Mucosa of descending colon (tissue), 3 donors: ENCODE results near the gene ACAP2. TPM values are rescaled to one million over a fixed set of nuclear protein-coding genes. Genes with fewer than 3 reads are reported as not detected.
"Not testable (repeated sequence)": the region's sequence is repeated elsewhere in the genome, so short reads cannot be mapped to it uniquely, and the experiment has no call there.

ENCODE experiments used
- ATAC-seq: fragments of 200-7000 bp; cut with Tn5 transposase; one replicate; pipeline ENCODE4 v1.9.1; 2020; ENCODE audit warnings: mild to moderate bottlenecking, moderate library complexity
- DNase-seq, 3 donors: peaks; one replicate each; pipeline ENCODE4 v3.0.0-alpha.2; 2020
- H3K36me3 ChIP-seq: fragments of 200-600 bp; one replicate; pipeline ENCODE4 v1.8.0; 2021; ENCODE audit warnings: low read depth, mild to moderate bottlenecking
- H3K4me1 ChIP-seq: fragments of 200-600 bp; one replicate; pipeline ENCODE4 v1.8.0; 2021; ENCODE audit warnings: low read depth, mild to moderate bottlenecking
- H3K4me3 ChIP-seq: fragments of 200-600 bp; one replicate; pipeline ENCODE4 v1.8.0; 2021; ENCODE audit warnings: mild to moderate bottlenecking
- H3K9me3 ChIP-seq: fragments of 200-600 bp; one replicate; pipeline ENCODE4 v1.8.0; 2021; ENCODE audit warnings: mild to moderate bottlenecking
- CTCF ChIP-seq: fragments of 200-600 bp; IDR thresholded peaks from one replicate; pipeline ENCODE4 v1.8.0; 2022; ENCODE audit warnings: antibody characterized with exemption, mild to moderate bottlenecking
- intact Hi-C, 2 donors: fragments of 100-400 bp; cut with DNase I in 1 of 2; cut with micrococcal nuclease in 1 of 2; formaldehyde crosslinking; loops; one replicate each; pipeline versions ENCODE4 v1.11.0 to v1.11.1; 2022; cut with DNase I, micrococcal nuclease
- total RNA-seq, 3 donors: library from RNA; stranded (reverse); fragmentation: NEBNext Ultra II Directional in 2 of 3; extraction: Animal tissue kit (Norgen Biotek cat#: 25700) in 2 of 3; gene quantifications; one replicate each; pipeline versions ENCODE4 v1.2.1 to v1.2.4, GENCODE V29; 2021 to 2023
- donor health status: DM: no; HTN: no; CAD: no; lungs with moderate emphysema.
- donor health status: DM: no; HTN: no; CAD: no.
- donor health status: DM: no; HTN: yes; CAD: no.

The ACAP2 gene
- total RNA-seq, 3 donors from 2014 or later = 55.2 to 69.2 (median 69.2) TPM

- DNase-seq = no peak
- no peaks in the 10 kb centered on the region for H3K9me3 ChIP-seq
- no peaks in the 10 kb centered on the region for H3K36me3 ChIP-seq
- intact Hi-C loops = no loop called here
- H3K4me3 ChIP-seq = no peak overlapping the region
- no peaks in the 10 kb centered on the region for H3K4me1 ChIP-seq
- no peak for ATAC-seq
- no peak for TF ChIP-seq CTCF
Observed at GRCh38 chr3:195236801-195237570, 205.8 kb downstream of the ACAP2 start.

GRCh38 chr3:195236076-195236798 lies 206.6 kb downstream of the ACAP2 start:
- no peak for TF ChIP-seq CTCF
- H3K9me3 ChIP-seq = no peaks in the 10 kb centered on the region
- DNase-seq (no peak), ATAC-seq (no peak)
- H3K4me3 ChIP-seq = no peak overlapping the region
- intact Hi-C loops = no loop called here
- H3K36me3 ChIP-seq = no peaks in the 10 kb centered on the region
- H3K4me1 ChIP-seq = no peaks in the 10 kb centered on the region

GRCh38 chr3:195230244-195230643 lies 212.6 kb downstream of the ACAP2 start:
- H3K36me3 ChIP-seq = no peaks in the 10 kb centered on the region
- no peaks in the 10 kb centered on the region for H3K9me3 ChIP-seq
- ATAC-seq = no peak
- intact Hi-C loops = no loop called here
- DNase-seq = no peak
- TF ChIP-seq CTCF = no peak
- no peaks in the 10 kb centered on the region for H3K4me1 ChIP-seq
- H3K4me3 ChIP-seq = no peak overlapping the region

GRCh38 chr3:195228886-195229285 lies 213.9 kb downstream of the ACAP2 start:
- H3K4me1 ChIP-seq, ATAC-seq, H3K9me3 ChIP-seq, H3K36me3 ChIP-seq, intact Hi-C loops, H3K4me3 ChIP-seq, DNase-seq: not testable (repeated sequence)

- H3K36me3 ChIP-seq = no peaks in the 10 kb centered on the region
- no peak for DNase-seq
- no peak for TF ChIP-seq CTCF
- no peak for ATAC-seq
- peaks cover 8% of the 10 kb centered on the region for H3K4me1 ChIP-seq
- intact Hi-C loops = no loop called here
- no peak overlapping the region for H3K4me3 ChIP-seq
- no peaks in the 10 kb centered on the region for H3K9me3 ChIP-seq
Observed at GRCh38 chr3:195227871-195228270, 214.9 kb downstream of the ACAP2 start.

- Histone ChIP-seq H3K36me3 (no peaks in the 10 kb centered on the region), H3K4me1 (peaks cover 8% of the 10 kb centered on the region), H3K9me3 (no peaks in the 10 kb centered on the region), H3K4me3 (no peak overlapping the region)
- no peak for TF ChIP-seq CTCF
- intact Hi-C loops = no loop called here
- DNase-seq = peak in 1 of 3 donors; percentile 22
- ATAC-seq = peak; percentile 54
Observed at GRCh38 chr3:195226900-195227447, 215.8 kb downstream of the ACAP2 start.
